SK-N-SH (cell line): ENCODE results near the gene KRTAP1-1.

Experiments
- FOXM1 ChIP-seq: IDR thresholded peaks from 2 replicates; pipeline ENCODE4 v1.4.0; 2012; ENCODE audit warnings: low read depth, mild to moderate bottlenecking
- GATA2 ChIP-seq: sonication (generic); formaldehyde crosslinking; IDR thresholded peaks from 2 replicates; pipeline ENCODE4 v1.5.0; 2020; ENCODE audit warnings: mild to moderate bottlenecking, missing genetic modification reagents
- JUND ChIP-seq: IDR thresholded peaks from 2 replicates; pipeline ENCODE4 v1.4.0; 2012
- POLR2AphosphoS5 ChIP-seq: IDR thresholded peaks from 2 replicates; pipeline ENCODE4 v1.6.1; 2012; ENCODE audit warnings: low read depth, low read length
- TAF1 ChIP-seq: IDR thresholded peaks from 2 replicates; pipeline ENCODE4 v1.6.1; 2012; ENCODE audit warnings: low read depth, mild to moderate bottlenecking, low read length, moderate library complexity, borderline replicate concordance
- YY1 ChIP-seq: IDR thresholded peaks from 2 replicates; pipeline ENCODE4 v1.4.0; 2012; ENCODE audit warnings: low read depth, mild to moderate bottlenecking
- TF ChIP-seq, protein P1 (sequence below): fragments of 200-600 bp; sonication (generic); IDR thresholded peaks from 2 replicates; pipeline ENCODE4 v1.6.1; 2017; ENCODE audit warnings: antibody characterized with exemption, mild to moderate bottlenecking, moderate library complexity
- TF ChIP-seq, protein P2 (sequence below): IDR thresholded peaks from 2 replicates; pipeline ENCODE4 v1.6.1; 2012; ENCODE audit warnings: mild to moderate bottlenecking, low read depth, low read length, moderate library complexity

- TF ChIP-seq TAF1: no peak
- no peak for TF ChIP-seq POLR2AphosphoS5
- TF ChIP-seq GATA2: no peak
- no peak for TF ChIP-seq FOXM1
- TF ChIP-seq, protein P1, sequence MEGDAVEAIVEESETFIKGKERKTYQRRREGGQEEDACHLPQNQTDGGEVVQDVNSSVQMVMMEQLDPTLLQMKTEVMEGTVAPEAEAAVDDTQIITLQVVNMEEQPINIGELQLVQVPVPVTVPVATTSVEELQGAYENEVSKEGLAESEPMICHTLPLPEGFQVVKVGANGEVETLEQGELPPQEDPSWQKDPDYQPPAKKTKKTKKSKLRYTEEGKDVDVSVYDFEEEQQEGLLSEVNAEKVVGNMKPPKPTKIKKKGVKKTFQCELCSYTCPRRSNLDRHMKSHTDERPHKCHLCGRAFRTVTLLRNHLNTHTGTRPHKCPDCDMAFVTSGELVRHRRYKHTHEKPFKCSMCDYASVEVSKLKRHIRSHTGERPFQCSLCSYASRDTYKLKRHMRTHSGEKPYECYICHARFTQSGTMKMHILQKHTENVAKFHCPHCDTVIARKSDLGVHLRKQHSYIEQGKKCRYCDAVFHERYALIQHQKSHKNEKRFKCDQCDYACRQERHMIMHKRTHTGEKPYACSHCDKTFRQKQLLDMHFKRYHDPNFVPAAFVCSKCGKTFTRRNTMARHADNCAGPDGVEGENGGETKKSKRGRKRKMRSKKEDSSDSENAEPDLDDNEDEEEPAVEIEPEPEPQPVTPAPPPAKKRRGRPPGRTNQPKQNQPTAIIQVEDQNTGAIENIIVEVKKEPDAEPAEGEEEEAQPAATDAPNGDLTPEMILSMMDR: no peak
- TF ChIP-seq, protein P2, sequence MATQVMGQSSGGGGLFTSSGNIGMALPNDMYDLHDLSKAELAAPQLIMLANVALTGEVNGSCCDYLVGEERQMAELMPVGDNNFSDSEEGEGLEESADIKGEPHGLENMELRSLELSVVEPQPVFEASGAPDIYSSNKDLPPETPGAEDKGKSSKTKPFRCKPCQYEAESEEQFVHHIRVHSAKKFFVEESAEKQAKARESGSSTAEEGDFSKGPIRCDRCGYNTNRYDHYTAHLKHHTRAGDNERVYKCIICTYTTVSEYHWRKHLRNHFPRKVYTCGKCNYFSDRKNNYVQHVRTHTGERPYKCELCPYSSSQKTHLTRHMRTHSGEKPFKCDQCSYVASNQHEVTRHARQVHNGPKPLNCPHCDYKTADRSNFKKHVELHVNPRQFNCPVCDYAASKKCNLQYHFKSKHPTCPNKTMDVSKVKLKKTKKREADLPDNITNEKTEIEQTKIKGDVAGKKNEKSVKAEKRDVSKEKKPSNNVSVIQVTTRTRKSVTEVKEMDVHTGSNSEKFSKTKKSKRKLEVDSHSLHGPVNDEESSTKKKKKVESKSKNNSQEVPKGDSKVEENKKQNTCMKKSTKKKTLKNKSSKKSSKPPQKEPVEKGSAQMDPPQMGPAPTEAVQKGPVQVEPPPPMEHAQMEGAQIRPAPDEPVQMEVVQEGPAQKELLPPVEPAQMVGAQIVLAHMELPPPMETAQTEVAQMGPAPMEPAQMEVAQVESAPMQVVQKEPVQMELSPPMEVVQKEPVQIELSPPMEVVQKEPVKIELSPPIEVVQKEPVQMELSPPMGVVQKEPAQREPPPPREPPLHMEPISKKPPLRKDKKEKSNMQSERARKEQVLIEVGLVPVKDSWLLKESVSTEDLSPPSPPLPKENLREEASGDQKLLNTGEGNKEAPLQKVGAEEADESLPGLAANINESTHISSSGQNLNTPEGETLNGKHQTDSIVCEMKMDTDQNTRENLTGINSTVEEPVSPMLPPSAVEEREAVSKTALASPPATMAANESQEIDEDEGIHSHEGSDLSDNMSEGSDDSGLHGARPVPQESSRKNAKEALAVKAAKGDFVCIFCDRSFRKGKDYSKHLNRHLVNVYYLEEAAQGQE: no peak
- TF ChIP-seq JUND: no peak
- TF ChIP-seq YY1: no peak
Observed at GRCh38 chr17:41063449-41063848, 22.2 kb upstream of the KRTAP1-1 start.
